ENCODE results near the gene SUZ12. TPM values are rescaled to one million over a fixed set of nuclear protein-coding genes. Genes with fewer than 3 reads are reported as not detected.
"Not testable (repeated sequence)": the region's sequence is repeated elsewhere in the genome, so short reads cannot be mapped to it uniquely, and the experiment has no call there.

Gene SUZ12
- total RNA-seq, 4 donors from 2014 or later = 18.6 to 22.3 (median 21.7) TPM

- WGBS = 96% methylated on average over 3 of the region's 3 CpGs
- TF ChIP-seq EP300 (IDR thresholded peaks at IDR 0.05) = no peak
- TF ChIP-seq POLR2A (IDR thresholded peaks at IDR 0.05; ENCODE audit: low read depth) = no peak
- no peak for TF ChIP-seq CTCF (IDR thresholded peaks at IDR 0.05)
- TF ChIP-seq POLR2AphosphoS5 (IDR thresholded peaks at IDR 0.05) = no peak
- no peaks in the 10 kb centered on the region for H3K4me1 ChIP-seq
- H3K9me3 ChIP-seq = no peaks in the 10 kb centered on the region
- no peaks in the 10 kb centered on the region for H3K27me3 ChIP-seq
- no peak overlapping the region for H3K4me3 ChIP-seq
- intact Hi-C loops (cut with DNase I) = no loop called here
- no peak for DNase-seq (ENCODE audit: extremely low spot score)
- H3K27ac ChIP-seq (replicated peaks in 1 of 4) = no peak overlapping the region
- peaks cover 0 to 76% (median 34%) of the 10 kb centered on the region in 4 donors for H3K36me3 ChIP-seq
Observed at GRCh38 chr17:31967648-31968047, 30.8 kb downstream of the SUZ12 start.

GRCh38 chr17:31970416-31970815 lies 33.6 kb downstream of the SUZ12 start:
- H3K36me3 ChIP-seq = peaks cover 7 to 71% (median 41%) of the 10 kb centered on the region in 4 donors
- H3K9me3 ChIP-seq; H3K27me3 ChIP-seq; intact Hi-C loops (cut with DNase I); DNase-seq (ENCODE audit: extremely low spot score); H3K27ac ChIP-seq (replicated peaks in 1 of 4); H3K4me3 ChIP-seq; H3K4me1 ChIP-seq: not testable (repeated sequence)
- 85% methylated on average over 5 of the region's 5 CpGs for WGBS

GRCh38 chr17:31974269-31975071 lies 37.7 kb downstream of the SUZ12 start:
- WGBS = 95% methylated on average over 14 of the region's 14 CpGs
- H3K36me3 ChIP-seq = peaks cover 16 to 79% (median 43%) of the 10 kb centered on the region in 4 donors
- intact Hi-C loops (cut with DNase I); H3K9me3 ChIP-seq; H3K27me3 ChIP-seq; H3K4me1 ChIP-seq; DNase-seq (ENCODE audit: extremely low spot score); H3K27ac ChIP-seq (replicated peaks in 1 of 4); H3K4me3 ChIP-seq: not testable (repeated sequence)

GRCh38 chr17:31975391-31975790 lies 38.6 kb downstream of the SUZ12 start:
- H3K27me3 ChIP-seq; H3K4me1 ChIP-seq; H3K27ac ChIP-seq (replicated peaks in 1 of 4); H3K9me3 ChIP-seq; intact Hi-C loops (cut with DNase I); DNase-seq (ENCODE audit: extremely low spot score); H3K4me3 ChIP-seq: not testable (repeated sequence)
- peaks cover 16 to 71% (median 40%) of the 10 kb centered on the region in 4 donors for H3K36me3 ChIP-seq
- WGBS = 81% methylated on average over 5 of the region's 5 CpGs

GRCh38 chr17:31991821-31992220 lies 55.0 kb downstream of the SUZ12 start:
- H3K36me3 ChIP-seq = peaks cover 57 to 100% (median 92%) of the 10 kb centered on the region in 4 donors
- 94% methylated on average over 8 of the region's 8 CpGs for WGBS
- not testable (repeated sequence) for H3K27me3 ChIP-seq

GRCh38 chr17:31997005-31997404 lies 60.2 kb downstream of the SUZ12 start:
- Histone ChIP-seq H3K9me3 (no peaks in the 10 kb centered on the region), H3K27ac (replicated peaks in 1 of 4) (no peak overlapping the region), H3K36me3 (peaks cover 45 to 80% (median 63%) of the 10 kb centered on the region in 4 donors), H3K27me3 (no peaks in the 10 kb centered on the region), H3K4me3 (no peak overlapping the region), H3K4me1 (no peaks in the 10 kb centered on the region)
- intact Hi-C loops (cut with DNase I) = no loop called here
- no peak for TF ChIP-seq POLR2A (IDR thresholded peaks at IDR 0.05; ENCODE audit: low read depth)
- no peak for TF ChIP-seq CTCF (IDR thresholded peaks at IDR 0.05)
- TF ChIP-seq POLR2AphosphoS5 (IDR thresholded peaks at IDR 0.05) = no peak
- TF ChIP-seq EP300 (IDR thresholded peaks at IDR 0.05) = no peak
- 91% methylated on average over 6 of the region's 6 CpGs for WGBS
- no peak for DNase-seq (ENCODE audit: extremely low spot score)

More at GRCh38 chr17:31991821-31992220, 55.0 kb downstream of the SUZ12 start:
- H3K27ac ChIP-seq (replicated peaks in 1 of 4); H3K4me3 ChIP-seq; intact Hi-C loops (cut with DNase I); H3K9me3 ChIP-seq; DNase-seq (ENCODE audit: extremely low spot score); H3K4me1 ChIP-seq: not testable (repeated sequence)

All from esophagus muscularis mucosa (tissue), 4 donors.